Measurements from ENCODE around the gene CYP4F12.
A peak's percentile ranks its signal among the peaks of the same experiment; 100 is the strongest.

CYP4F12 gene, protein sequence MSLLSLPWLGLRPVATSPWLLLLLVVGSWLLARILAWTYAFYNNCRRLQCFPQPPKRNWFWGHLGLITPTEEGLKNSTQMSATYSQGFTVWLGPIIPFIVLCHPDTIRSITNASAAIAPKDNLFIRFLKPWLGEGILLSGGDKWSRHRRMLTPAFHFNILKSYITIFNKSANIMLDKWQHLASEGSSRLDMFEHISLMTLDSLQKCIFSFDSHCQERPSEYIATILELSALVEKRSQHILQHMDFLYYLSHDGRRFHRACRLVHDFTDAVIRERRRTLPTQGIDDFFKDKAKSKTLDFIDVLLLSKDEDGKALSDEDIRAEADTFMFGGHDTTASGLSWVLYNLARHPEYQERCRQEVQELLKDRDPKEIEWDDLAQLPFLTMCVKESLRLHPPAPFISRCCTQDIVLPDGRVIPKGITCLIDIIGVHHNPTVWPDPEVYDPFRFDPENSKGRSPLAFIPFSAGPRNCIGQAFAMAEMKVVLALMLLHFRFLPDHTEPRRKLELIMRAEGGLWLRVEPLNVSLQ
- total RNA-seq = 0 to 2.9 (median 0.89) reads per million in 4 donors

- DNase-seq = peak in 1 of 5 donors; percentile 3
Measured at GRCh38 chr19:15672580-15673175, at the start of gene CYP4F12. TSS of gene CYP4F12 (plus strand) at chr19:15673087. CDS start at chr19:15673530, 443 bp downstream.

- no peak for DNase-seq
Measured at GRCh38 chr19:15623711-15624318, 49.1 kb upstream of the CYP4F12 start.

DNA sequence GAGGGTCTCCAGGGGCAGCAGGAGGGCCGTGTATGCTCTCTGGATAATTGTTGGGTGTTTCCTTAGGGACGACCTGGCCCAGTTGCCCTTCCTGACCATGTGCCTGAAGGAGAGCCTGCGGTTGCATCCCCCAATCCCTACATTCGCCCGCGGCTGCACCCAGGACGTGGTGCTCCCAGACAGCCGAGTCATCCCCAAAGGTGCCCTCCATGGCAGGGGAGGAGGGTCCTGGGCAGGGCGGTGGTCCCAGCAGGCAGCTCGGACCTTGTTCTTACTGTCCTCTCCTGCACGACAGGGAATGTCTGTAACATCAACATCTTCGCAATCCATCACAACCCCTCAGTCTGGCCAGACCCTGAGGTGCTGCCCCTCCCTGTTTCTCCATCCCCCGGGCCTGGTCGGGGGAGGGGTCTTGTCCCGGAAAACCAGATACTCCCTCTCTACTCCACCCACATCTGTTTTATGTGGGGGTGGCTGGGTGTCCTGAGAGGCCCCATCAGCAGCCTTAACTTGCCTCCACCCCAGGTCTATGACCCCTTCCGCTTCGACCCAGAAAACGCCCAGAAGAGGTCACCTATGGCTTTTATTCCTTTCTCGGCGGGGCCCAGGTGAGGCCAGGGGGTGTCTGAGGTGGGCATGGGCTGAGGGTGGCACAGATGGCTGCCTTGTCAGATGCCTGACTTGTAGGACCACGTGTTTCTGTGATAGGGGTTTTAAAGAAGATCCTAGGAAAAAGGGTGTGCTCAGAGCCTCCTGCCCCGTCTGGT is 44.5 kb upstream of the CYP4F12 start:
- DNase-seq = no peak

GRCh38 chr19:15629003-15629880 is 43.6 kb upstream of the CYP4F12 start:
- DNase-seq = peak; percentile 65 to 89 (median 77)

DNA sequence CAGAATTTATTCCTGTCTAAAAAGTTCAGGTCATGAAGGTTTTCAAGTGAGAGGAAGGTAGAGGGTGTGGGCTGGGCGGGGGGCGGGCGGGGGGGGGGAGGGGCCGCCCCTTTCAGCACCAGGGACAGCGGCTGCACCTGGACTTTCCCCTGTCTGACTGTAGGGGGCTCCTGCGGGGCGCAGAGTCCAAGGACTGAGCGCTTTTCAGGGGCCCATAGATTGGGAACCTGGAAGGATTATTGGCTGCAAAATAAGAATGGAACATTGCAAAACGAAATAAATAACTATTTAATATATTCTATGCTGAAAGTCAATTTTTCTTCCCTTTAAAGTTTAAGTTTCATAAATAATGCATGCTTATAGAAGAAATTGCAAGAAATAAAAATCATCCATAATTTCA is 41.1 kb upstream of the CYP4F12 start:
- peak in 1 of 5 donors; percentile 15 for DNase-seq

DNA sequence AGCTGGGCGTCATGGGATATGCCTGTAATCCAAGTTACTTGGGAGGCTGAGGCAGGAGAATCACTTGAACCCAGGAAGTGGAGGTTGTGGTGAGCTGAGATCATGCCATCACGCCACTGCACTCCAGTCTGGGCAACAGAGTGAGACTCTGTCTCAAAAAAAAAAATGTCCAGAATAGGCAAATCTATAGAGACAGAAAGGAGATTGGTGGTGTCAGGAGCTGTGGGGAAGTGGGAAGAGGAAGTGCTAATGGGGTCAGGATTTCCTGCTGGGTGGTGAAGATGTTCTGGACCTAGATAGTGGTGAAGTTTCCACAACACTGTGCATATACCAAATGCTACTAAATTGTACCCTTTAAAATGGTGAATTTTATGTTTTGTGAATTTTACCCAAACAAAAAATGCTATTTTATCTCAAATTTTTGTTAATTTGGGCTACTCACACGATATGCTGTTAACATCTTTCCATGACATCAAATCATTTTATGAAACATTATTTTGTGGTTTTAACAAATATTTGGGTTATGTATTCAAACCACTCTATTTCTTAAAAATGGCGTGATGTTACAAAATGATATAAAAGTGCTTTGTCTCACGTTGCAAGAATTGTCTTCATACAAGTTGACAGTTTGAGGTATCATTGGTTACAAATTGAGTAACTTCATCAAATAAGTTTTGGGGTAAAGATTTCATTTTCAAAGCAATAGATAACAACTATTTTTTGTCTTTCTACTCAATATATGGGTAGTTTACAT is 39.6 kb upstream of the CYP4F12 start:
- DNase-seq = no peak

DNA sequence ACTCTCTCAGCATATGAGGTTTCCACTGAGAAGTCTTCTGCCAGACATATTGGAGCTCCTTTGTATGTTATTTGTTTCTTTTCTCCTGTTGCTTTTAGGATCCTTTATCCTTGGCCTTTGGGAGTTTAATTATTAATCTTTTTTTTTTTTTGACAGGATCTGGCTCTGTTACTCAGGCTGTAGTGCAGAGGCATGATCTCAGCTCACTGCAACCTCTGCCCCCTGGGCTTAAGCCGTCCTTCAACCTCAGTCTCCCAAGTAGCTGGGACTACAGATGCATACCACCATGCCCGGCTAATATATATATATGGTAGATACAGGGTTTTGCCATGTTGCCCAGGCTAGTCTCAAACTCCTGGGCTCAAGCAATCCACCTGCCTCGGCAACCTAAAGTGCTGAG is 38.8 kb upstream of the CYP4F12 start:
- DNase-seq = no peak

- no peak for DNase-seq
Measured at GRCh38 chr19:15635016-15635805, 37.7 kb upstream of the CYP4F12 start.

GRCh38 chr19:15636026-15636425 is 36.9 kb upstream of the CYP4F12 start:
- no peak for DNase-seq

DNA sequence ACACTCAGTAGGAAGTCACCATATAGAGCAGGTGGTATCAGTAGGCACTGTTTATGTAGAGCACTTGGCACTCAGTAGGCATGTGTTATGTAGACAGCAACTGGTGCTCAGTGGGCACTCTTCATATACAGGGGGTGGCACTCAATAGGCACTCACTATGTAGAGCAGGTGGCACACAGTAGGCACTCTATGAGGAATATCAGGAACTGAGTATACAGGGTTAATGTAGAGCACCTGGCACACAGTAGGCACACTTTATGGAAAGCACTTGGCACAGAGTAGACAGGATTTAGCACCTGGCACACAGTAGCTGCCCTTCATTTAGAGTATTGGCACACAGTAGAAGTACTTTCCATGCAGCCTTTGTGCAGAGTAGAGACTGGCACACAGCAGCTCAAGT is 33.3 kb upstream of the CYP4F12 start:
- no peak for DNase-seq

GRCh38 chr19:15640294-15640903 is 32.5 kb upstream of the CYP4F12 start, which contains the start of gene CYP4F3:
TSS of gene CYP4F3 (plus strand) at chr19:15640897. CDS start at chr19:15641416, 519 bp downstream.
- DNase-seq = no peak

DNA sequence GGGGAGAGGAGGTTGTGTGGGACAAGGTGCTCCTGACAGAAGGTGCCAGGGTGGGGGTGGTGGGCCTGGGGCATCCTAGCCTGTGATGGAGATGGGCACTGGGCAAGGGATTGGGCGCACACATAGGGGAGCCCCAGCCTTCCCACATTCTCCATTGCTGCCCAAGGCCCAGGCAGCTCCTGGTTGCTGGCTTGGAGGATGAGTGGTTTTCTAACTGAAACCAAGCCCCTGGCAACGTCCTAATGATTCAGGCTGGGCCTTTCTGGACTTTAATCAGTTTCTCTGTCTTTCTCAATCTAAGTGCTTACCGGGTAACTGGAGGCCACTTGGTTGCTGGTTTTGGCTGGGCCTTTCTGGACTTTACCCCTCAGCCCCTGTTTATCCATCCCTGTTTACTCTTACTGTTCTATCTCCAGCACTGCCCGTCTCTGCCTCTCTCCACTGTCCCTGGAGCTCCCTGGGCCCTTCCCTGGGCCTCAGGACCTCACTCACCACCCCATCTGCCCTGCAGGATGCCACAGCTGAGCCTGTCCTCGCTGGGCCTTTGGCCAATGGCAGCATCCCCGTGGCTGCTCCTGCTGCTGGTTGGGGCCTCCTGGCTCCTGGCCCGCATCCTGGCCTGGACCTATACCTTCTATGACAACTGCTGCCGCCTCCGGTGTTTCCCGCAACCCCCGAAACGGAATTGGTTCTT is 31.8 kb upstream of the CYP4F12 start:
- DNase-seq = no peak

DNA sequence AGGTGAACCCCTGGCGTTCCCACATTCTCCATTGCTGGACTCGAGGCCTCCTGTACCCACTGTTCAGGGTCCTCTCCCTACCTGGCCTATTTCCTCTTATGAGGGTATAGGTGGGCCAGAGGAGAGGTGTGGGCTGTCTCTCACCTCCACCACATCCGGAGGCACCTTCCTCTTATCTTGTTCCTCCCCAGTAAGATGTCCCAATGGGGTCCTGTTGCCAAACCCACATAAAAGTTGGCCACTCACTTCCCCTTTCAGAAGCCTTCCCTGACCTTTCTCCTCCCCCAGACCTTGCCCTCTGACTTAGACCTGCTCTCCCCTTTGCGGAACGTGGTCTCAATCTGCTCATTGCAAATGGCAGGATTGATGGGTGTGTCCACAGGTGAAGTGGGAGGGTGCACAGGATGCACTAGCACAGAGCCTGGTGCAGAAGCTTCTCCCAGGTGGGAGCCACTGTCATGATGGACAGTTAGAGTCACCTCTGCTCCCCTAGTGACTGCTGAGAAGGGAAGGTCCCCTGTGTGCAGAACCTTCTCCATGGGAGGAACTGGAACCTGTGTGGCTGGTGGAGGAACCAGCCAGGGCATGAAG is 30.9 kb upstream of the CYP4F12 start:
- DNase-seq = no peak

GRCh38 chr19:15642807-15643206 is 30.1 kb upstream of the CYP4F12 start:
- no peak for DNase-seq

- DNase-seq = no peak
Measured at GRCh38 chr19:15643387-15643786, 29.5 kb upstream of the CYP4F12 start.

GRCh38 chr19:15644066-15644741 is 28.7 kb upstream of the CYP4F12 start:
- no peak for DNase-seq

DNA sequence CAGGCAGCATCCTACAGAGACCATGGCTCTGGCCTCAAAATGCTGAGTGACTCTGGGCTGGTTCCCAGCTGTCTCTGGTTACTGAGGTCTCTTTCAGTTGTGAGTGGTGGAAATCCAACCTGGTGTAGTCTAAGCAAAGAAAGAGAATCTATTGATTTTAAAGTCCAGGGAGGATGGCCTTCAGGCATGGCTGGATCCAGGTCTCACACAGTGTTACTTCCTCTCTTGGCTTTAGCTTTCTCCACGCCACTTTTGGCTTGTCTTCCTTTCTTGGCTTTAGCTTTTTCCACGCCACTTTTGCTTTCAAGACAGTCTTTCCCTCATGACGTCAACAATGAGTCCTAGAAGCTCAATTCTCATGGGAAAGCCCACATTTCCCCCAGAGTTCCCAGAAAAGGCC is 28.1 kb upstream of the CYP4F12 start:
- no peak for DNase-seq

DNA sequence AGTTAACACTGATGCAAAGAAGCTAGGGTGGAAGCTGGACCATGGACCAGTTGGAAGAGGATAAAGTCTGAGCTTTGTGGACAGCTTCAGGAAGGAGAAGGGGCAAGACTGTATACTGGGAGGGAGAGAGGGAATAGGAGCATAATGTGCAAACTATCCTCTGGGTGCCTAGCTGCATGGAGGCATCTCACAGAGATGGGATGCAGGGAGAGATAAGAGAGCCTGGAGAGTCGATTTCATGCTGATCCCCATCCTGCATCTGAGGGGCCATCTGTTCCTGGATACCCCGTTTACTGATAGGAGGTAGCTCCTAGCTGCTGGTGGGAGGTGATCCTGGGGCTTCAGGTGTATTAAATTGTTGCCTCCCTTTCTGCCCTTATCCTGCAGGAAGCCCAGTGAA is 23.4 kb upstream of the CYP4F12 start:
- DNase-seq = no peak

Data from T-helper 1 cell (primary cell).